ENCODE data around the gene ACADS. TPM values are rescaled to one million over a fixed set of nuclear protein-coding genes. Genes with fewer than 3 reads are reported as not detected.
"Not testable (repeated sequence)": the region's sequence is repeated elsewhere in the genome, so short reads cannot be mapped to it uniquely, and the experiment has no call there.

Gene ACADS
- total RNA-seq, 1 donor from 2014 or later = 11.3 TPM

- not testable (repeated sequence) for ATAC-seq
Observed at GRCh38 chr12:120732198-120732597, 6.6 kb downstream of the ACADS start.

DNA sequence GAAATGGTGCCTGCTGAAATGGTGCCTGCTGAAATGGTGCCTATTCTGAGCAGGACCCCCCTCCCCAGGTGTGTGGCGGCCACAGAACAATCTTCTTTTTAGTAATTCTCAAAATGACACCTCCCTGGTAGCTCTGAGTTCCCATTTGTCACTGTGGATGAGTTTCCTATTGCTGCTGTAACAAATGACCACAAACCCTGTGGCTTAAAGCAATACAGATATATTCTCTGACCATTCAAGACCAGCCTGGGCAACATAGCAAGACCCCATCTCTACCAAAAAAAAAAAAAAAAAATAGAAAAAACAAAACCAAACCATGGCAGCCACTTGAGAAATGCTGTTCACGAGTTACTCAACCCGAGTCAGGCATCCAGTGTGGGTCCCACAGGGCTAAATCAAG, 7.9 kb downstream of the ACADS start:
- ATAC-seq = no peak

GRCh38 chr12:120734210-120734609, 8.6 kb downstream of the ACADS start:
- ATAC-seq = no peak

DNA sequence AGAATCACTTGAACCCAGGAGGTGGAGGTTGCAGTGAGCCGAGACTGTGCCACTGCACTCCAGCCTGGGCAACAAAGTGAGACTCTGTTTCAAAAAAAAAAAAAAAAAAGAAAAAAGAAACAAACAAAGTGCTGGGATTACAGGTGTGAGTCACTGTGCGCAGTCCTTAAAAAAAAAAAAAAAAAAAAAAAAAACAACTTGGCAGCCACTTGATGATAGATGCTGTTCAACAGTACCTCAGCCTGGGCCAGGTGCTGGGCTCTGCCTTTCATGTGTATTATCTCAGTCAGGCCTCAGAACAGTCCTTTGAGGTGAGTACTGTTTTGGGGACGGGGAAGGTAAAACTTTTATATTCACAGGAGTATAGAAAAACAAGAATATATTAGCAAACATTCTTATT, 9.6 kb downstream of the ACADS start:
- peak; percentile 31 for ATAC-seq

GRCh38 chr12:120736404-120737331, 11.0 kb downstream of the ACADS start:
- no peak for ATAC-seq

DNA sequence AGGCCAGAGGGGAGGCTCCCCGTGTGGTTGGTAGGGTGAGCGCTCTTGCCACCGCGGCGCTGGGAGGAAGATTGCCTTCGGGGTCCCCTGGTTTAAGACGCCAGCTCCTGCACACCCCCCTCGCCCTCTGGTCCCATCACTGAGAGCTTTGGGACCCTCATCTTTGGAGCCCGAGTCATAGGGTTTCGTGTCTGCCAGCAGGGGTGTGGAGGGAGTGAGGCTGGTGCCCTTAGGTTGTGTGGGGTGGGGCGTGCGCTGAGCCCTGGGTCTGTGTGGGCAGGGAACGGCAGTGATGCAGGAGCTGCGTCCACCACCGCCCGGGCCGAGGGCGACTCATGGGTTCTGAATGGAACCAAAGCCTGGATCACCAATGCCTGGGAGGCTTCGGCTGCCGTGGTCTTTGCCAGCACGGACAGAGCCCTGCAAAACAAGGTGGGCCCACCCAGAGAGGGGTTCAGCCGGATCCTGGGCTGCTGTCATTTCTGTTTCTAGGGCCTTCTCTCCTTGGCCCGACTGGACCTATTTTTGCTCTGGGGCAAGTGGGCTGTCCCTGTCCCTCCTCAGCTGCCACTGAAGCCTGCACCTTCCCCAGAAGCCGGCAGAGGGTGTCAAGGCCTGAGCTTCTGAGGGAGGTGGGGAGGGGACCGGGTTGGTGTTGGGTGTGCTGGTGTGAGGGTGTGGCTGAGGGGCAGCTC, 12.1 kb downstream of the ACADS start:
- ATAC-seq = no peak

GRCh38 chr12:120738252-120739030, 12.8 kb downstream of the ACADS start:
- ATAC-seq = no peak

DNA sequence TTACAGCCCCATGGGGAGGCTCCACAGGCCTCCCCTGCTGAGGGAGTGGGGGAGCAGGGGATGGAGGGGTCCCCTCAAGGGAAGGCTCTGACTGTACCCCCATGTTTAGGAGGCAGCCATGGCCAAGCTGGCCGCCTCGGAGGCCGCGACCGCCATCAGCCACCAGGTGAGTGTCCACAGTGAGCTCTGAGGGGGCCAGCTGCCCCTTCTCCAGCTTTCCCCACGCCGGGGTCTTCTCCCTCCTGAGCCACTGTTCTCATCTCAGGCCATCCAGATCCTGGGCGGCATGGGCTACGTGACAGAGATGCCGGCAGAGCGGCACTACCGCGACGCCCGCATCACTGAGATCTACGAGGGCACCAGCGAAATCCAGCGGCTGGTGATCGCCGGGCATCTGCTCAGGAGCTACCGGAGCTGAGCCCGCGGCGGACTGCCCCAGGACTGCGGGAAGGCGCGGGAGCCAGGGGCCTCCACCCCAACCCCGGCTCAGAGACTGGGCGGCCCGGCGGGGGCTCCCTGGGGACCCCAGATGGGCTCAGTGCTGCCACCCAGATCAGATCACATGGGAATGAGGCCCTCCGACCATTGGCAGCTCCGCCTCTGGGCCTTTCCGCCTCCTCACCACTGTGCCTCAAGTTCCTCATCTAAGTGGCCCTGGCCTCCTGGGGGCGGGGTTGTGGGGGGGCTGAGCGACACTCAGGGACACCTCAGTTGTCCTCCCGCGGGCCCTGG, 13.6 kb downstream of the ACADS start:
- ATAC-seq = no peak

DNA sequence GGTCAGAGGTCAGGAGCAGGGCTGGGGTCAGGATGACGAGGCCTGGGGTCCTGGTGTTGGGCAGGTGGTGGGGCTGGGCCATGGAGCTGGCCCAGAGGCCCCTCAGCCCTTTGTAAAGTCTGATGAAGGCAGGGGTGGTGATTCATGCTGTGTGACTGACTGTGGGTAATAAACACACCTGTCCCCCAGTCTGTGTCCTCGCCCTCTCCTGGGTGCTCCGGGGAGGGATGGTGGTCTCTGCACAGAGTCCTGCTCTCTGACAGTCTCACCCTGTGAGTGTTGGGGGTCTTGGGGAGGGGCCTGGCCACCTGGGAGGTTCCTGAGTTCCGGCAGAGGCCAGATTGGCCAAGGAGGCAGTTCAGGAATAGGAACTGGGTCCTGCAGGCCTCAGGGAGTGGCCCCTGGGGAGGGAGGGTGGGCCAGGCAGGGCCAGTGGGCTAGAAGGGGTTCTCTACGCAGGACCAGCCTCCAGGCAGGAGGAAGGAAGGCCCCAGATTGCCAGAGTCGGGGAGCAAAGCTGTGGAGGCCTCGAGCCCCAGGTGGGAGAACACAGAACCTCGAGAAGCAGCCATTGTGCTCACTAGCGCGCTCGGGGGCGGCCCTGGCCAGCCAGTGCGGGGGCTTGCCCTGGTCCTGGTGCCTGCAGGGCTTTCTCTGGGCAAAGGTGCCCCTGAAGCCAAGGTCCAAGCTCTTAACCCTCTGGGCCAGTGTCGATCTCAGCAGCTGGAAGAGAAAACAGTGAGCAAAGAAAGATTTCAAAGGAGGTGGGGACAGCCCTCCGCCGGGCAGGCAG, 14.4 kb downstream of the ACADS start:
- ATAC-seq = no peak

DNA sequence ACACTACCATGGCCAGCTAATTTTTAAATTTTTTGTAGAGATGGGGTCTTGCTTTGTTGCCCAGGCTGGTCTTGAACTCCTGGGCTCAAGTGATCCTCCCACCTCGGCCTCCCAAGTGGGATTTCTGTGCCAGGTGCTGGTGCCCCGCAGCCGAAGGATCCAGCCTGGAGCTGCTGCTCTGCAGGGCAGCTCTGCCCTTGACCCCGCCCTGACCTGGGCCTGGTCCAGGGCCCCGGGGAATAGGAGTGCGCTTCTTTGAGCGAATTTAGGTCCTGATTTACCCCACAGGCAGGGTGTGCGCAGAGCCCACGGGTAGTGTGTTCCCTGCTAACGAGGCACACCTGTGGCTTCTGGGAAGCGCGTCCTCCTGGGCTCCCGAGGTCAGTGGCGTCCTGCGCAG, 15.2 kb downstream of the ACADS start:
- no peak for ATAC-seq

GRCh38 chr12:120741476-120742421, 16.1 kb downstream of the ACADS start:
- ATAC-seq = no peak

DNA sequence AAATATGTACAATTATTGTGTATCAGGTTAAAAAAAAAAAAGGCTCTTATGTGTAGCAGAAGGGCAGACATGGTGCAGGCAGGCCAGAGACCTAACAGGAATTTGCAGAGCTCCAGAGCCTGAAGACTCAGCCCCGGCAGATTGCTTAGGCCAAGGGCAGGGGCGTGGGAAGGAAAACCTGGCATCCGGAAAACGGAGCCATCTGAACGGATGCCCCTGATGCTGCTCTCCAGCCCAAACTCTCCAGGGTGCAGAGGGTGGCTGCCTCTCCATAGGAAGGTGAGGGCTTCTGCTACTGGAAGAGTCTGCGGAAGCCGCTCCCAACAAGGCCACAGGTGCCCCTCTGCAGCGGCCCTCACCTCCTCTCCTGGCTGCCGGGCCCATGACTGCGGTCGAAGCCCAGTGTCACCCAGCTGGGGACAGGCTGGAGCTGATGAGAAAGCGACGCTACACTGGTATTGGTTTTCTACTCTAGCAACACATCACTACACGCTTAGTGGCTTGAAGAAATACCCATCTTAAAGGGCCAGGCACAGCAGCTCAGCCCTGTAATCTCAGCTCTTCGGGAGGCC, 19.4 kb downstream of the ACADS start:
- no peak for ATAC-seq

DNA sequence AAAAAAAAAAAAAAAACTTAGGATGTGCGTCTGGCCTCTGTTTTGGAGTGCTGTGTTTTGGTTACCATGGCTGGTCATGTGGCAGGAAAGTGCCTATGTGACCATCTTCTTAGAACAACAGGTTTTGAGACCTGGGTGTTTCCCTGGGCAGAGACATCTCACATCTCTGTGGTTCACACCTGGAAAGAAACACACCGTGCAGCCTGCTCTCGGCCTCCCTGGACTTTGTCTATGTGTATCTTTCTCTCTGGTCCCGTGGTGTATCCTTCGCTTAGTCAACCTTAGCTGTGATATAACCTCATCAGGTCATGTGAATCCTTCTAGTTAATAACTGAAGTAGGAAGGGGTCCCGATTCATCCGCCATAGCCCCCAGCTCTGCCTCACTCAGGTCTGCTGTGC, 22.6 kb downstream of the ACADS start:
- no peak for ATAC-seq

GRCh38 chr12:120749256-120749655, 23.6 kb downstream of the ACADS start:
- no peak for ATAC-seq

DNA sequence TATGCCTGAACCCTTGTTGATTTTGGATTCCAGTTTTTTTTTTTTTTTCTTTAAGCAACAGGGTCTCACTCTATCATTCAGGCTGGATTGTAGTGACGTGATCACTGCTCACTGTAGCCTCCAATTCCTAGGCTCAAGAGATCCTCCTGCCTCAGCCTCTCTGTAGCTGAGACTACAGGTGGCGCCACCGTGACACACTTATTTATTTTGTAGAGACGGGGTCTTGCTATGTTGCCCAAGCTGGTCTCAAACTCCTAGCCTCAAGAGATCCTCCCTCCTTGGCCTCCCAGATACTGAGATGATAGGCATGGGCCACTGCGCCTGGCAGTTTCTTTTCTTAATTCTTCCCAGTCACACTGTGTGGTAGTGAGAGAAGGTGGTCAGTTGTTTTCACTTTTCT, 25.2 kb downstream of the ACADS start:
- no peak for ATAC-seq

DNA sequence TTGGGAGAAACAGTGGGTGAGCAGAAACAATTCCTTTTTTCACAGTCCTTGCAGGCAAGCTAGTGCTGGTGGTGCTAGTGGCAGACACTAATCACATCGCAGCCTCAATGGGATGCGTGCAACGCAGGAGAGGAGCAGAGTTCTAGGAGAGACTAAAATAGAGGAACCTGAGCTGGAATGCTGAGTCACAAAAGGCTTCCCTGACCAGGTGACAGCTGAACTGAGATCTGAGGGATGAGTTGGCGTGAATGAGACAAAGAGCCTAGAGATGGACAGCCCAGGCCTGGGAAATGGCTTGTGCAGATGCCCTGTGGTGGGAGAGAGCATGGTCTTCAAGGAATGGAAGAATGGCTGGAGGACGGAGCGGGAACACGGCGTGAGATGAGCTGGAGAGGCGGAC, 25.8 kb downstream of the ACADS start:
- ATAC-seq = no peak

GRCh38 chr12:120754792-120755191, 29.2 kb downstream of the ACADS start:
- no peak for ATAC-seq

- ATAC-seq = no peak
Observed at GRCh38 chr12:120755269-120755668, 29.6 kb downstream of the ACADS start.

DNA sequence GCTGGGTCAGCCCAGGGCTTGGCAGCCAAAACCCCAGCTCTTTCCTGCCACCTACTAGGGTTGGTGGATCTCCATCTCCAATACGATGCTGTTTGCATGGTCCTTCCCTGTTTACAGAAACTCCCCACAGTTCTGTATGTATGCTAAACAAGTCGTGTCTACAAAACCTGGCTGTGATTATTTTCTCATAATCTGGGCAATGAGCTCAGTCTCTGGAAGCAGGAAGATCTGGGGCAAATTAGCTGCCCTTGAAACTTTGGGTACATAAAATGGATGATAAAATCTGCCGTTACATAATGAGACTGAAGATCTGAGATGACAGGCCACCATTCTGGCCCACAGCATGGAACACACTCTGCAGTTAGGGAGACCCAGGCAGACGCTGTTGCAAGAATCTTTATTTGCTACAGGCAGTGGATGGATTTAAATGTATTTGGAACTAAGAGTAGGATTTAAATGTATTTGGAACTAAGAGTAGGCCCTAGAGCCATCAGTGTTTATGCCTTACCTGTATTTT, 31.7 kb downstream of the ACADS start:
- ATAC-seq = no peak

GRCh38 chr12:120757949-120758348, 32.3 kb downstream of the ACADS start:
- no peak for ATAC-seq
